ENCODE measurements around the gene DUSP22.
"Not testable (repeated sequence)": the region's sequence is repeated elsewhere in the genome, so short reads cannot be mapped to it uniquely, and the experiment has no call there.

The DUSP22 gene

GRCh38 chr6:366389-367297, 74.4 kb downstream of the DUSP22 start:
- no peak for DNase-seq

GRCh38 chr6:367298-367794, 75.1 kb downstream of the DUSP22 start:
- no peak for DNase-seq

- no peak for DNase-seq
Measured at GRCh38 chr6:367891-368630, 75.8 kb downstream of the DUSP22 start.

GRCh38 chr6:369559-370431, 77.5 kb downstream of the DUSP22 start:
- DNase-seq = no peak

- no peak for DNase-seq
Measured at GRCh38 chr6:370555-370954, 78.3 kb downstream of the DUSP22 start.

GRCh38 chr6:371851-372250, 79.6 kb downstream of the DUSP22 start:
- DNase-seq = not testable (repeated sequence)

- no peak for DNase-seq
Measured at GRCh38 chr6:372336-372911, 80.1 kb downstream of the DUSP22 start.

GRCh38 chr6:373031-373430, 80.7 kb downstream of the DUSP22 start:
- DNase-seq = no peak

- no peak for DNase-seq
Measured at GRCh38 chr6:373773-374724, 81.8 kb downstream of the DUSP22 start.

GRCh38 chr6:374956-375355, 82.7 kb downstream of the DUSP22 start:
- no peak for DNase-seq

GRCh38 chr6:376827-377640, 84.7 kb downstream of the DUSP22 start:
- no peak for DNase-seq

GRCh38 chr6:377641-378020, 85.3 kb downstream of the DUSP22 start:
- DNase-seq = not testable (repeated sequence)

GRCh38 chr6:378090-378957, 86.0 kb downstream of the DUSP22 start:
- DNase-seq = no peak

- no peak for DNase-seq
Measured at GRCh38 chr6:378958-379409, 86.7 kb downstream of the DUSP22 start.

GRCh38 chr6:379410-380181, 87.3 kb downstream of the DUSP22 start:
- no peak for DNase-seq

GRCh38 chr6:380234-381218, 88.2 kb downstream of the DUSP22 start:
- DNase-seq = no peak

All from activated CD4-positive, alpha-beta T cell treated with anti-CD3 and anti-CD28 coated beads, Interleukin-2, amount 50 U/mL, for 16 hours (primary cell).